Type B pancreatic cell (in vitro differentiated cells): ENCODE results near the gene SLC35G3. TPM values are rescaled to one million over a fixed set of nuclear protein-coding genes. Genes with fewer than 3 reads are reported as not detected.

ENCODE experiments used
- DNase-seq: peaks from one replicate; pipeline ENCODE4 v3.0.0; 2021; ENCODE audit warnings: mixed read lengths; ENCODE audit not compliant: unreplicated experiment; ENCODE audit errors: extremely low spot score
- H3K27ac Mint-ChIP-seq: 2 replicates; pipeline ENCODE4 v1.8.0; 2021; ENCODE audit warnings: mild to moderate bottlenecking, mixed read lengths
- H3K27me3 Mint-ChIP-seq: 2 replicates; pipeline ENCODE4 v1.8.0; 2021; ENCODE audit warnings: mixed read lengths
- H3K36me3 Mint-ChIP-seq: 2 replicates; pipeline ENCODE4 v1.8.0; 2021; ENCODE audit warnings: mixed read lengths
- H3K4me1 Mint-ChIP-seq: one replicate; pipeline ENCODE4 v1.8.0; 2021; ENCODE audit warnings: mixed read lengths; ENCODE audit not compliant: unreplicated experiment
- H3K4me3 Mint-ChIP-seq: 2 replicates; pipeline ENCODE4 v1.8.0; 2021; ENCODE audit warnings: mild to moderate bottlenecking, mixed read lengths
- H3K9me3 Mint-ChIP-seq: 2 replicates; pipeline ENCODE4 v1.8.0; 2021; ENCODE audit warnings: mixed read lengths
- CTCF ChIP-seq: fragments of 200-600 bp; sonication (generic); conservative IDR thresholded peaks from 2 replicates; pipeline ENCODE4 v1.5.0; 2021; ENCODE audit warnings: antibody characterized with exemption, mild to moderate bottlenecking
- total RNA-seq: library from RNA; stranded (reverse); gene quantifications from 2 replicates; pipeline ENCODE4 v1.2.1, GENCODE V29; 2021; ENCODE audit warnings: low replicate concordance

The SLC35G3 gene
- total RNA-seq, 1 donor from 2014 or later = not detected

- no peak overlapping the region for H3K4me3 Mint-ChIP-seq
- H3K27me3 Mint-ChIP-seq = peaks cover 2% of the 10 kb centered on the region
- DNase-seq = no peak
- H3K27ac Mint-ChIP-seq = no peak overlapping the region
- H3K4me1 Mint-ChIP-seq = no peaks in the 10 kb centered on the region
- no peaks in the 10 kb centered on the region for H3K36me3 Mint-ChIP-seq
- TF ChIP-seq CTCF = no peak
- peaks cover 6% of the 10 kb centered on the region for H3K9me3 Mint-ChIP-seq
These were observed 1.5 kb downstream of the SLC35G3 start for GRCh38 chr17:35192708-35193107.

GRCh38 chr17:35191001-35191695, 3.0 kb downstream of the SLC35G3 start:
- no peak overlapping the region for H3K27ac Mint-ChIP-seq
- H3K9me3 Mint-ChIP-seq = peaks cover under 1% of the 10 kb centered on the region
- TF ChIP-seq CTCF = no peak
- H3K4me1 Mint-ChIP-seq = no peaks in the 10 kb centered on the region
- no peaks in the 10 kb centered on the region for H3K36me3 Mint-ChIP-seq
- H3K4me3 Mint-ChIP-seq = no peak overlapping the region
- peaks cover 8% of the 10 kb centered on the region for H3K27me3 Mint-ChIP-seq
- DNase-seq = no peak

- Mint-ChIP-seq H3K4me1 (no peaks in the 10 kb centered on the region), H3K9me3 (no peaks in the 10 kb centered on the region), H3K27ac (no peak overlapping the region), H3K4me3 (no peak overlapping the region), H3K36me3 (no peaks in the 10 kb centered on the region), H3K27me3 (peaks cover 8% of the 10 kb centered on the region)
- TF ChIP-seq CTCF = no peak
- DNase-seq = no peak
These were observed 4.9 kb downstream of the SLC35G3 start for GRCh38 chr17:35189291-35189690.

GRCh38 chr17:35188111-35188510, 6.1 kb downstream of the SLC35G3 start:
- Mint-ChIP-seq H3K27ac (peak overlapping the region; percentile 90), H3K4me3 (peak overlapping the region; percentile 42), H3K36me3 (no peaks in the 10 kb centered on the region), H3K4me1 (no peaks in the 10 kb centered on the region), H3K9me3 (no peaks in the 10 kb centered on the region), H3K27me3 (peaks cover 18% of the 10 kb centered on the region)
- no peak for DNase-seq
- no peak for TF ChIP-seq CTCF

- peak overlapping the region; percentile 30 for H3K4me3 Mint-ChIP-seq
- peak overlapping the region; percentile 90 for H3K27ac Mint-ChIP-seq
- H3K27me3 Mint-ChIP-seq = peaks cover 25% of the 10 kb centered on the region
- no peaks in the 10 kb centered on the region for H3K4me1 Mint-ChIP-seq
- DNase-seq = no peak
- TF ChIP-seq CTCF = no peak
- no peaks in the 10 kb centered on the region for H3K9me3 Mint-ChIP-seq
- no peaks in the 10 kb centered on the region for H3K36me3 Mint-ChIP-seq
These were observed 6.7 kb downstream of the SLC35G3 start for GRCh38 chr17:35187481-35187880.

- DNase-seq = no peak
- H3K9me3 Mint-ChIP-seq = no peaks in the 10 kb centered on the region
- H3K27ac Mint-ChIP-seq = no peak overlapping the region
- H3K4me1 Mint-ChIP-seq = no peaks in the 10 kb centered on the region
- peaks cover 26% of the 10 kb centered on the region for H3K27me3 Mint-ChIP-seq
- no peak for TF ChIP-seq CTCF
- H3K36me3 Mint-ChIP-seq = no peaks in the 10 kb centered on the region
- no peak overlapping the region for H3K4me3 Mint-ChIP-seq
These were observed 8.3 kb downstream of the SLC35G3 start for GRCh38 chr17:35185849-35186248.
